Cortex of kidney (tissue), 1 donor: Measurements from ENCODE around the gene CCDC149.

Experiments used
- DNase-seq: peaks from one replicate; lab custom pipeline; 2025; lab: John Stamatoyannopoulos, UW

CCDC149 gene

GRCh38 chr4:24802648-24803047 lies 110.2 kb downstream of the CCDC149 start:
- no peak for DNase-seq

GRCh38 chr4:24801136-24801855 lies 111.5 kb downstream of the CCDC149 start:
- no peak for DNase-seq

- no peak for DNase-seq
These were observed 112.4 kb downstream of the CCDC149 start for GRCh38 chr4:24800325-24800895.

- DNase-seq, result no peak
These were observed 113.1 kb downstream of the CCDC149 start for GRCh38 chr4:24799544-24800324.

GRCh38 chr4:24799196-24799543 lies 113.7 kb downstream of the CCDC149 start:
- no peak for DNase-seq

GRCh38 chr4:24798036-24798610 lies 114.7 kb downstream of the CCDC149 start:
- DNase-seq, result no peak

GRCh38 chr4:24796620-24797019 lies 116.2 kb downstream of the CCDC149 start:
- DNase-seq, result no peak

- DNase-seq, result no peak
These were observed 117.0 kb downstream of the CCDC149 start for GRCh38 chr4:24795666-24796381.

- DNase-seq, result no peak
These were observed 117.8 kb downstream of the CCDC149 start, which contains the start of gene SOD3 for GRCh38 chr4:24794916-24795665. SOD3 (plus strand) TSS chr4:24795573; CDS start chr4:24799522, 3,949 bp downstream.

GRCh38 chr4:24794480-24794879 lies 118.4 kb downstream of the CCDC149 start:
- DNase-seq, result no peak

GRCh38 chr4:24794051-24794450 lies 118.8 kb downstream of the CCDC149 start:
- no peak for DNase-seq

- no peak for DNase-seq
These were observed 119.4 kb downstream of the CCDC149 start for GRCh38 chr4:24793219-24794005.

GRCh38 chr4:24792552-24792951 lies 120.3 kb downstream of the CCDC149 start:
- DNase-seq, result no peak

GRCh38 chr4:24791043-24791442 lies 121.8 kb downstream of the CCDC149 start:
- no peak for DNase-seq

GRCh38 chr4:24783506-24783905 lies 129.3 kb downstream of the CCDC149 start:
- no peak for DNase-seq

- DNase-seq, result no peak
These were observed 130.7 kb downstream of the CCDC149 start for GRCh38 chr4:24781999-24782745.

- no peak for DNase-seq
These were observed 131.8 kb downstream of the CCDC149 start for GRCh38 chr4:24780936-24781495.

- DNase-seq, result no peak
These were observed 134.2 kb downstream of the CCDC149 start for GRCh38 chr4:24778464-24779225.
